Ovary (tissue), 9 donors: ENCODE measurements around the gene MAZ. TPM values are rescaled to one million over a fixed set of nuclear protein-coding genes. Genes with fewer than 3 reads are reported as not detected.

Experiments
- DNase-seq, 5 donors: peaks; one replicate each; pipeline ENCODE4 v3.0.0-alpha.2; 2019 to 2020
- H3K27ac ChIP-seq, 2 donors: fragments of 200-600 bp; one replicate each; pipeline versions ENCODE4 v1.5.1 to v1.8.0; 2019 to 2022
- H3K27me3 ChIP-seq: fragments of 200-600 bp; one replicate; pipeline ENCODE4 v1.8.0; 2022
- H3K36me3 ChIP-seq: fragments of 200-600 bp; sonication (generic); one replicate; pipeline ENCODE4 v1.5.1; 2019
- H3K4me1 ChIP-seq: one replicate; pipeline ENCODE4 v1.8.1; 2013; ENCODE audit warnings: mild to moderate bottlenecking, moderate library complexity; ENCODE audit not compliant: insufficient read depth
- H3K4me3 ChIP-seq: fragments of 200-600 bp; sonication (generic); one replicate; pipeline ENCODE4 v1.5.1; 2017
- H3K9me3 ChIP-seq, 2 donors: fragments of 200-600 bp in 1 of 2; sonication (generic) in 1 of 2; one replicate each; pipeline versions ENCODE4 v1.5.1 to v1.8.1; 2013 to 2019; ENCODE audit warnings: mild to moderate bottlenecking in 1 of 2, moderate library complexity in 1 of 2
- EP300 ChIP-seq: sonication (generic); formaldehyde crosslinking; IDR thresholded peaks from one replicate; pipeline ENCODE4 v1.6.1; 2017; ENCODE audit warnings: antibody characterized with exemption
- POLR2A ChIP-seq: fragments of 450-650 bp; IDR thresholded peaks from one replicate; pipeline ENCODE4 v1.6.1; 2017; ENCODE audit warnings: antibody characterized with exemption, mild to moderate bottlenecking, moderate library complexity
- WGBS, 3 donors: extraction: QIAGEN DNeasy Blood & Tissue Kit in 1 of 3; methylation state at CpG; one replicate each; pipeline versions ENCODE4 v1.1.5 to v1.1.7; 2013 to 2017; 5-methylcytosine and 5-hydroxymethylcytosine counted together
- intact Hi-C, 4 donors: fragments of 100-400 bp; cut with DNase I; formaldehyde crosslinking; loops; one replicate each; pipeline versions ENCODE4 v1.11.0 to v1.15.1; 2022 to 2023
- polyA plus RNA-seq, 2 donors: library from polyadenylated mRNA; stranded (reverse); fragments of 200-250 nt in 1 of 2; fragments of 350-450 nt in 1 of 2; fragmentation: Illumina TruSeq in 1 of 2; extraction: RNeasy Lipid Tissue Mini Kit (QIAGEN cat#74804) in 1 of 2; gene quantifications; one replicate each; pipeline ENCODE4 v1.2.3, GENCODE V29; 2013 to 2014
- total RNA-seq, 7 donors: library from RNA; depleted of rRNA in 2 of 7; stranded (reverse); fragments of >200 nt in 2 of 7; fragmentation: NEBNext Ultra II Directional in 3 of 7; extraction: Animal tissue kit (Norgen Biotek cat#: 25700) in 3 of 7; gene quantifications; one replicate each; pipeline versions ENCODE4 v1.1.0 to v1.2.4, GENCODE V29; 2016 to 2023
- TF ChIP-seq, protein P1 (sequence below), 3 donors: fragments of 450-650 bp in 2 of 3; fragments of 200-600 bp in 1 of 3; IDR thresholded peaks; one replicate each; pipeline versions ENCODE4 v1.5.1 to v1.8.0; 2016 to 2022; ENCODE audit warnings: antibody characterized with exemption in 3 of 3, mild to moderate bottlenecking in 1 of 3
- donor health status: DM: no; HTN: no; CAD: no; lungs with moderate emphysema.
- donor health status: DM: no; HTN: no; CAD: no.
- donor health status: Bipolar disorder and iron deficiency.
- donor health status: DM: yes; HTN: yes; CAD: no.
- donor health status: DM: no; HTN: no; CAD: no.
- donor health status: DM: yes; HTN: yes; CAD: no.

The MAZ gene
- total and polyA plus RNA-seq, 9 donors = 50.6 to 256 (median 167) TPM

DNA sequence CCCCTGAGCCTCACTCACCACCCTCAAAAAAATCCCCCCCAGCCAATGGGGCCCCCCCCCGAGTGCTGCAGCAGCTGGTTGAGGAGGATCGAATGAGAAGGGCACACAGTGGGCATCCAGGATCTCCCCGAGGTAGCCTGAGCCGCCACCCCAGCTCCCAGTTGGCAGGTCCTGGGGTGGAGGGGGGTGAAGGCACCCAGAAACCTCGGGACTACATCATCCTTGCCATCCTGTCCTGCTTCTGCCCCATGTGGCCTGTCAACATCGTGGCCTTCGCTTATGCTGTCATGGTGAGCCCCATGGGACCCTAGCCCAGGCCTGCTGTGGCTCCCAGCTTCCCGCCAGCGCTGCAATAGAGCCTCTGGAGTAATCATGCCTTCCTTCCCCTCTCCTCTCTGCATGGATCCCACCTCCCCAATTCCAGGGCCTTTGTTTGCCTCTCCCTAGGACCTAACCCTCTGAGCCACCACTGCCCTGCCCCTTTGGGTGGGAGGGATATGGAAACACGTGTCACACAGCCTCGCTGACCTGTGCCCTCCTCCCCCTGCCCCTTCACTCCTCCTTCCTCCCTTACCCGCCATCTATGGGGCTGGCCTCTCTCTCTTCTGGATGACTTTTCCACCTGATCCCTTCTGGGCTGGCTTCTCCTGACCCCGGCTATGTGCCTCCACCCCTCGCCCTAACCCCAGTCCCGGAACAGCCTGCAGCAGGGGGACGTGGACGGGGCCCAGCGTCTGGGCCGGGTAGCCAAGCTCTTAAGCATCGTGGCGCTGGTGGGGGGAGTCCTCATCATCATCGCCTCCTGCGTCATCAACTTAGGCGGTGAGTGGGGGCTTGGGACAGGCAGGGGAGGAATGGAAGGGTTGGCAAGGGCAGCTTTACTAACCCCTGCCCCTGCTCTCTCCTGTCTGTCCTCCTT, 7.6 kb downstream of the MAZ start:
- no peaks in the 10 kb centered on the region for H3K36me3 ChIP-seq
- peak overlapping the region; percentile 2 to 89 for H3K27ac ChIP-seq
- intact Hi-C loops = loop anchor here in 3 of 4 donors (2.0 to 5.0 kb wide), 4 partner anchors 23 to 193 kb away; partner anchors contain the start of gene KIF22 (in 1 of the 3)
- H3K9me3 ChIP-seq = no peaks in the 10 kb centered on the region
- H3K27me3 ChIP-seq = no peaks in the 10 kb centered on the region
- H3K4me1 ChIP-seq = peaks cover 32% of the 10 kb centered on the region
- H3K4me3 ChIP-seq = no peak overlapping the region
- WGBS, 3 donors = 57 to 68% (median 64%) methylated on average over 22 to 24 of the region's 24 CpGs
- peak in 4 of 5 donors; percentile 37 to 52 (median 47) for DNase-seq
- TF ChIP-seq EP300 (no peak), POLR2A (no peak)
- TF ChIP-seq, protein P1, sequence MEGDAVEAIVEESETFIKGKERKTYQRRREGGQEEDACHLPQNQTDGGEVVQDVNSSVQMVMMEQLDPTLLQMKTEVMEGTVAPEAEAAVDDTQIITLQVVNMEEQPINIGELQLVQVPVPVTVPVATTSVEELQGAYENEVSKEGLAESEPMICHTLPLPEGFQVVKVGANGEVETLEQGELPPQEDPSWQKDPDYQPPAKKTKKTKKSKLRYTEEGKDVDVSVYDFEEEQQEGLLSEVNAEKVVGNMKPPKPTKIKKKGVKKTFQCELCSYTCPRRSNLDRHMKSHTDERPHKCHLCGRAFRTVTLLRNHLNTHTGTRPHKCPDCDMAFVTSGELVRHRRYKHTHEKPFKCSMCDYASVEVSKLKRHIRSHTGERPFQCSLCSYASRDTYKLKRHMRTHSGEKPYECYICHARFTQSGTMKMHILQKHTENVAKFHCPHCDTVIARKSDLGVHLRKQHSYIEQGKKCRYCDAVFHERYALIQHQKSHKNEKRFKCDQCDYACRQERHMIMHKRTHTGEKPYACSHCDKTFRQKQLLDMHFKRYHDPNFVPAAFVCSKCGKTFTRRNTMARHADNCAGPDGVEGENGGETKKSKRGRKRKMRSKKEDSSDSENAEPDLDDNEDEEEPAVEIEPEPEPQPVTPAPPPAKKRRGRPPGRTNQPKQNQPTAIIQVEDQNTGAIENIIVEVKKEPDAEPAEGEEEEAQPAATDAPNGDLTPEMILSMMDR (IDR thresholded peaks at IDR 0.05) = no peak

DNA sequence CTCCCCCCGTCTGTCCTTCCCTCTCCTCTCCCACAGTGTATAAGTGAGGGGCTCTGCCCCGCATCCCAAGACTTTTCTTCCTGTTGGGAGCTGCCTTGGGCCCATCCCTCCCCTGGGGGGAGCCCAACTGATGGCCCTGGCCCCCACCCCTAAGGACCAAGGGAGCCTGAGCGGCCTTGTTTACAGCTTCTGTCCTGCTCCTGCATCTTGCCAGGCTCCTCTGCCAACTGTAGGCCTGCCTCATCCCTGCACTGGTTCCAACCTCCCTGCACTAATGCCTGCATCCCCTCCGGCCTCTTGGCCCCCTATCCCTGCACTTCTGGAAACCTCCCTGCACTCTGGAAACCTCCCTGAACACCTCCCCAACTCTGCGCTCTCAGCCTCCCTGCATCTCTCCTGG, 8.3 kb downstream of the MAZ start:
- no peaks in the 10 kb centered on the region for H3K36me3 ChIP-seq
- peaks cover 30% of the 10 kb centered on the region for H3K4me1 ChIP-seq
- DNase-seq = peak in 3 of 5 donors; percentile 32 to 50 (median 49)
- H3K27me3 ChIP-seq = no peaks in the 10 kb centered on the region
- intact Hi-C loops = loop anchor here in 3 of 4 donors (2.0 to 5.0 kb wide), 4 partner anchors 24 to 193 kb away; partner anchors contain the start of gene KIF22 (in 1 of the 3)
- WGBS, 3 donors = 63 to 82% (median 72%) methylated on average over 5 of the region's 5 CpGs
- H3K9me3 ChIP-seq = no peaks in the 10 kb centered on the region
- H3K27ac ChIP-seq = peak overlapping the region in 1 of 2 donors; percentile 89
- TF ChIP-seq, protein P1 (IDR thresholded peaks at IDR 0.05) = no peak
- no peak for TF ChIP-seq POLR2A
- TF ChIP-seq EP300 = no peak
- no peak overlapping the region for H3K4me3 ChIP-seq

DNA sequence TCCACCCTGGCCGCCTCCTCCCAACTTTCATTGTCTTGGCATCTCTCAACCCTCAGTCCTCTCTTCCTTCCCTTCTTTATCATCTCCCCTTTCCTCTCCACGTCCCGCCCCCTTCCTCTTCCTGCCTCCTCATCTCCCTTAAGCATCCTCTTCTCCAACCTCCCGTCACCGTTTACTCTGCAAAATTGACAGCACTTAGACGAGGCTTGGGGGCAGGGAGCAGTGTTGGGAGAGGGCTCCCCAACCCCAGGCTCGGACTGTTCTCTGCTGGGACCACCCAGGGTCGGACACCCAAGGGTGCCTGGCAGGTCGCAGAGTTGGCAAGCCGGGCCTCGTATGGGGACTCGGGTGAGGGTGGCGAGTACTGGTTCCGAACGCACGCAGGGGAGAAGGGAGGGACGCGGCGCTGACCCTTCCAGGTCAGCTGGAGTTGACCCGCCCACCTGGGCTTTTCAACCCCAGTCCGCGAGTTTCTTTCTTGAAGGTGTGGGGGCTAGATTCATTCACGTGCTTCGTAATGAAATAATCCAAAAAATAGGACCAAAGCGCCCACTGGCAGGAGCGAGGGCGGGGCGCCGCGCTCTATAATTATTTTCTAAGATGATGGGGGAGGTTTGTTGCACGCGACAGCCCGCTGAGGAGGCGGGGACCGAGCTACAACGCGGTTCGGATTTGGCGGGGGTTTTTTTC, 8.8 kb downstream of the MAZ start:
- H3K4me3 ChIP-seq = peak overlapping the region; percentile 95
- TF ChIP-seq EP300 (no peak), POLR2A (no peak)
- TF ChIP-seq, protein P1 (IDR thresholded peaks at IDR 0.05) = no peak
- peak; percentile 55 to 72 (median 70) for DNase-seq
- WGBS, 3 donors = 4 to 5% (median 5%) methylated on average over 39 of the region's 39 CpGs
- no peaks in the 10 kb centered on the region for H3K36me3 ChIP-seq
- H3K4me1 ChIP-seq = peaks cover 29% of the 10 kb centered on the region
- intact Hi-C loops = loop anchor here in 1 of 4 donors (2.0 kb wide), 1 partner anchor 24 kb away; the partner anchor contains the start of gene KIF22
- H3K27ac ChIP-seq = peak overlapping the region; percentile 57 to 98
- H3K27me3 ChIP-seq = no peaks in the 10 kb centered on the region
- no peaks in the 10 kb centered on the region for H3K9me3 ChIP-seq
